HuH-7 (cell line): ENCODE measurements around the gene SYT3.

ENCODE experiments used
- DNase-seq: peaks from one replicate; pipeline ENCODE4 v3.0.0; 2011; ENCODE audit warnings: low spot score

The SYT3 gene, protein sequence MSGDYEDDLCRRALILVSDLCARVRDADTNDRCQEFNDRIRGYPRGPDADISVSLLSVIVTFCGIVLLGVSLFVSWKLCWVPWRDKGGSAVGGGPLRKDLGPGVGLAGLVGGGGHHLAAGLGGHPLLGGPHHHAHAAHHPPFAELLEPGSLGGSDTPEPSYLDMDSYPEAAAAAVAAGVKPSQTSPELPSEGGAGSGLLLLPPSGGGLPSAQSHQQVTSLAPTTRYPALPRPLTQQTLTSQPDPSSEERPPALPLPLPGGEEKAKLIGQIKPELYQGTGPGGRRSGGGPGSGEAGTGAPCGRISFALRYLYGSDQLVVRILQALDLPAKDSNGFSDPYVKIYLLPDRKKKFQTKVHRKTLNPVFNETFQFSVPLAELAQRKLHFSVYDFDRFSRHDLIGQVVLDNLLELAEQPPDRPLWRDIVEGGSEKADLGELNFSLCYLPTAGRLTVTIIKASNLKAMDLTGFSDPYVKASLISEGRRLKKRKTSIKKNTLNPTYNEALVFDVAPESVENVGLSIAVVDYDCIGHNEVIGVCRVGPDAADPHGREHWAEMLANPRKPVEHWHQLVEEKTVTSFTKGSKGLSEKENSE

DNA sequence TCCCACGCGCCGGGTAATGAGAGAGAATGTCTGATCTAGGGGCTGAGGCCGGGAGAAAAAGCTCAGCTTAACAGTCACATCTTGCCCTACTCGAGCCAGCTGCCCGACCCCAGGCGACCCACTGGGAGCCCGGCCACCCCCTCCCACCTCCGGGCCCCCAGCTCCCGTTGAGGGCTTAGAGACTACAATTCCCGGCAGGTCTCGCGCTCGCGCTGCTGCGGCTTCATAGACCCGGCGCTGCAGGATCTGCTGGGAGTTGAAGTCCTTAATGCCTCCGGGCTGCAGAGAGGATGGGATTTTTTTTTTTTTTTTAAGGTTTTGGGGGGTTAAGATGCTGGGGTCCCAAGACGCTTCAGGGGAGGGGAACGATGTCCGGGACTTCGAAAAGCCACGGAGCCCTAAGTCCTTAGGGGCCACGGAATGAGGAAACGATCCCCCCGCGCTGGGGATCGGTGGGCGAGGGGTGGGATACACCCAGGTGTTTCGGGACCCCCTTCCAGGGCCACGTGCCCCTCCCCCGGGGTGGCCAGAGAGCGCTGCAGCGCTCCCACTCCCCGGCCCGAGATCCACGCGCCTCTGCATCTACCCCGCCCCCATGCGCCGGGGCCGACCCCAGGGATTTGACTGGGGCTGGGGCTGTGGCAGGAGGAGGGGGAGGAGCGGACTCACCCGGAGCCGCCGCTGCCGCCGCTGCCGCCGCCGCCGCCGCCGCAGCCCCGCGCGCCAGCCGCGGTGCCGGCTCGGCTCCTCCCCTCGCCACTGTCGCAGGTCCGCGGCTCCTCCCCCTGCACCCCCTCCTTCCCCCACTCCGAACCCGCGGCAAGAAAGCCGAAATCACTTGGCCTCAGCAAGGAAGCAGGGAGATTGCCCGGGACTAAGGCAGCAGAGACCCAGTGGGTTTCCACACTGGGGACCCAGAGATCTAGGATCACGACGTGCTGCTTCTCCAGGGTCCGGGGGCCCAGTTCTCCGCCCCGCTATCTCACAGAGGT is at the start of gene SYT3:
TSS of gene SYT3 (minus strand) at position 761 of the 992 bp plus-strand sequence. CDS start 2,470 bp downstream, outside the sequence.
- DNase-seq, result no peak

DNA sequence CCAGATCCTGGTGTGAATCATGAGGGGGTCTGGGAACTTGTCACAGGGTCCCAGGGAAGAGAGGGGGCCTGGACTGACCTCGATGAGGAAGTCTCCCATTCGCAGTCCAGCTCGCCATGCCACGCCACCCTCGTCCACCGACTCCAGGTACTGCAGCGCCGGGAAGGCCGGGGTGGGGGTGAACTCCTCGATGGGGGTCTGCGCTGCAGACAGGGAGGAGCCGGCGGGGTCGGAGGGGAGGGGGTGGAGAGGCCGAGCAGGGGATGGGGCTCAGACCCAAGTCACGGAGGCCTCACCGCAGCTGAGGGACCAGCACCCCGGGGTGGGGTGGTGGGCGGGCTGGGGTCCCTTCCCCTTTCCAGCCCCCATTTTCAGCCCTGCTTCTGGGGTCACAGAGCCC is 49.1 kb upstream of the SYT3 start:
- no peak for DNase-seq

DNA sequence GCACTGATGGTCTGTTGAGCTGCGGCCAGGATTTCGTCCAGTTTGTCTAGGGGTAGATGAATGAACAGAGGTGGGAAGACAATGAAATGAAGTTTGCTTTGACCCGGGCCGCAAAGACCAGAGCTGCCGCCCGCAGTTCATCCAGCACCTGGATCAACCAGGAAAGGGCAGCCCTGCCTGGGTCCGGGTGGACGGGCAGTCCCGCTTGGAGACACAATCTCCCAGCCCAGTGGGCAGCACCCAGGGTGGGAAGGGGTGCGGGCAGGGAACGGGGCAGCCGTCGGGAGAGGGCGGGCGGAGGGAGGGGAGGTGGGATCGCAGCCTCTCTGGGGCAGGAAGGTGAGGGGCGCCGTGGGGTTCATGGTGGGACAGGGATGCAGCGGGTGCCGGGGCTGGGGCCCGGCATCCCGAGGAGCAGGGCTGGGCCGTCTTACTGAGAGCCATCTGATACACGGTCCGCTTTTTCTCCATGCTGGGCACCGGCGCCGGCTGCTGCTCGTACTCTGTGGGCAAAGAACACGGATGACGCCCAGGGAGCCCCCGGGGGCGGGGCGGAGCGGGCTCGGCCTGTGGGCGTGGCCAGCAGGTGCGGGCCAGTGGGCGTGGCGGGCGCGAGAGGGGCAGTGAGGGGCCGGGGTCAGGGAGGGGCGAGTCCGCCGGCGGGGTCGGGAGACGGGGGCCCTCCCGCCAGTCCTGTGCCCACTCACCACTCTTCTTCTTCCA is 46.8 kb upstream of the SYT3 start:
- DNase-seq, result no peak

DNA sequence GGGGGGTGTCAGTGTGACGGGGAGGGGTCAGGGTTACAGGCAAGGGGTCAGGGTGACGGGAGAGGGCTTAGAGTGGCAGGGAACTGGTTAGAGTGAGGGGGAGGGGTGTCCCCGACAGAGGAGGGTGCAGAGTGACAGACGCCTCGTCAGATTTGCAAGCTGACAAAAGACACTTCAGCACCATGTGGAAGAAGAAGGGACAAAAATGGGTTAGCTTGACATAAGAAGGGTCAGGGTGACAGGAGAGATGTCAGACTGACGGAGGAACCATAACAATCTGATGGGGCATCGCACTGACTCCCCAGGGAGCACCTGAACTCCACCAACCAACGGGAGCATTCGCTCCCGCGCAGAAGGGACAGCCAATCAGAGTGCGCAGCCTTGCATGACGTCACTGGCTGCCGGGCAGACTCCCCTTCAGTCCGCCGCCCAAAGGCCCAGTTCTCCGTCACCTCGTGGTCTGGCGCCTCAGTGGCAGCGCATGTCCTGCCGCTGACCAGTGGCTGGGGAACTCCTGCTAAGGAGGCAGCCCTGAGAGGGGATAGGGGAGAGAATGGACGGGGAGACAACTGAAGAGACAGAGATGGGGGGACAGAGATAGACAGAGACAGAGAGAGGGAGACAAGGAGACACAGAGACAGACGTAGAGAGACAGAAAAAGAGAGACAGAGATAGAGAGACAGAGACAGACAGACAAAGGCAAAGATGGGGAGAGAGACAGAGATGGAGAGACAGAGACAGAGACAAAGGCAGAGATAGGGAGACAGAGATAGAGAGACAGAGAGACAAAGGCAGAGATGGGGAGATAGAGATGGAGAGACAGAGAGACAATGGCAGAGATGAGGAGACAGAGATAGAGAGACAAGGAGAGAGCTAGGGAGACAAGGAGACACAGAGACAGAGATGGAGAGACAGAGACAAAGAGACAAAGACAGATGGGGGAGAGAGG is 39.8 kb upstream of the SYT3 start:
- peak; percentile 56 for DNase-seq

DNA sequence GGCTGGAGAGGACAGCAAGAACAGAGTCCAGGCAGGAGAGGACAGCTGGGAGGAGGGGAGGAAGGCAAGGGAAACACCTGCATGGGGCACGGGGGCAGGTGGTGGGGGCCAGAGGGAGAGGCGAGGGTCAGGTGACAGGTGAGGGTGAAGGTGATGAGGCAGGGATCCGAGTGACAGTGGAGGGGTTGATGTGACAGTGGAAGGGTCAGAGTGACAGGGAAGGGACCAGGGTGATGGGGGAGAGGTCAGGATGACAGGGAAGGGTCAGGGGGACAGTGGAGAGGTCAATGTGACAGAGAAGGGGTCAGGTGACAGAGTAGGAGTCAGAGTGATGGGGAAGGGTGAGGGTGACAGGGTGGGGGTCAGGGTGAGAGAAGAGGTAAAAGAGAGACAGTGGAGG is 38.6 kb upstream of the SYT3 start:
- DNase-seq, result no peak

DNA sequence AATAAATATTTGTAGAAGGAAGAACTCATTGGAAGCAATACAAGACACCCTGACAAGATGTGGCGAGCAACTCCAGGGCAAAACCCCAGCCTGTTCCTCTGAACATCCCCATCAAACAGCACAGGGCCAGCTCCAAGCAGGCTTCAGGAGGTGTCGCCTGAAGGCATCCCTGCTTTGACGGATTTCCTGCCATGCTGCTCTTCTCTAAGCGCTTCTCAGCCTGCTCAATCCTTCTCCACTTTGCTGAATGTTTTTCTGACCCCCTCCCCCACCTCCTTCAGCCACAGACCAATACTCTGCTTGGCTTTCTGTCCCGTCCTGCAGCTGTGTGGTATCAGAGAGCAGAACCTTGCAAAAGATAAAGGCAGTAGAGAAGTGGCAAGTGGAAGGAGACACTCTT is 38.0 kb upstream of the SYT3 start:
- no peak for DNase-seq

DNA sequence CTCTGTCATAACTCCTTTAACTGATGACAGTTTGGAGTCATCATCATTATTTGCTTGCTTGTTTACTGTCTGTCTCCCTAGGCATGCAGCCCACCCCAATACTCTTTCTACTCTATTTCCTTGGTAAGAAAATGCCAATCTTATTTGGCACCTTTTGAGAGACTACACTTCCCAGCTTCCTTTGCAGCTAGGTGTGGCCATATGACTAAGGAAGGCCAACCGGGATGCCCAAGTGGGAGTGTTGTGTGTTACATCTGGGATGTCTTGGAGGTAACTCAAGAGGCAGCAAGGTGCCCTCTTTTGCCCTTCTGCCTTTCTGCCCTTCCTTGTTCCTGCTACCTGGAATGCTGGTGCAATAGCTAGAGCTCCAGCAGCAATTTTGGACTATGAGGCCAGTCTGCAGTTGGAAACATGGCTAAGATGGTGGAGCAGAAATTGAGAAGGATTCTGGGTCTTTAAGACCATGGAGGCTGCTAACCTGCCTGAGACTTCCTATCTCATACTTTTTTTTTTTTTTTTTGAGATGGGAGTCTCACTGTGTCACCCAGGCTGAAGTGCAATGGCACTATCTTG is 37.0 kb upstream of the SYT3 start:
- DNase-seq, result no peak

DNA sequence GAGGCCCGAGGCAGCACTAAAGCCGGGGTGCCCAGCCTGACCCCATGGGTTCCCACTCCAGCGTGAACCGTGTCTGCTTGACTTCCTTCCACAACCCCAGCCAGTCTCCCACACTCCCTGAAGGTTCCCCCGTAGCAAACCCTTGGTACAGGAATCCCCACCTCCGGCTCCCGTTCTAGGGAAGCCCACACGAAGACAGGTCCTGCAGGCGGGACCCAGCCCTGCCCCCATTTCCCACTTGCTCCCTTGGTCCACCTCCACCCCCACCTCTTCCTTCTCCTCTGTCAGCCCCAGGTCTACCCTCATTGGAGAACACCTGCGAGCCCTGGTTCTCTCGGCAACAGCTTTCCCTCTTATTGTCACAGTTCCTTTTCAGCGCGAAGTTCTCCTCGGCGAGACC is 33.4 kb upstream of the SYT3 start:
- no peak for DNase-seq

DNA sequence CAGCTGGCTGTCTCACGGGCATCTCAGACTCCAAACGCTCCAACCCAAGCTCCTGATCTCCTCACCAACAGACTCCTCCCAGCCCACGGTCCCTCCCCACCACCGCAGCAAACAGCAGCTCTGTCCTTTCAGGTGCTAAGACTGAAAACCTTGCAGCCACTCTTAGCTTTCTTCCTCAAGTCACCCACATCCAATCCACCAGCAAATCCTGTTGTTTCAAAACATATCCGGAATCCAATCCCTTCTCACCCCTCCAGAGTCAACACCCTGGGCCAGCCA is 30.4 kb upstream of the SYT3 start:
- no peak for DNase-seq

DNA sequence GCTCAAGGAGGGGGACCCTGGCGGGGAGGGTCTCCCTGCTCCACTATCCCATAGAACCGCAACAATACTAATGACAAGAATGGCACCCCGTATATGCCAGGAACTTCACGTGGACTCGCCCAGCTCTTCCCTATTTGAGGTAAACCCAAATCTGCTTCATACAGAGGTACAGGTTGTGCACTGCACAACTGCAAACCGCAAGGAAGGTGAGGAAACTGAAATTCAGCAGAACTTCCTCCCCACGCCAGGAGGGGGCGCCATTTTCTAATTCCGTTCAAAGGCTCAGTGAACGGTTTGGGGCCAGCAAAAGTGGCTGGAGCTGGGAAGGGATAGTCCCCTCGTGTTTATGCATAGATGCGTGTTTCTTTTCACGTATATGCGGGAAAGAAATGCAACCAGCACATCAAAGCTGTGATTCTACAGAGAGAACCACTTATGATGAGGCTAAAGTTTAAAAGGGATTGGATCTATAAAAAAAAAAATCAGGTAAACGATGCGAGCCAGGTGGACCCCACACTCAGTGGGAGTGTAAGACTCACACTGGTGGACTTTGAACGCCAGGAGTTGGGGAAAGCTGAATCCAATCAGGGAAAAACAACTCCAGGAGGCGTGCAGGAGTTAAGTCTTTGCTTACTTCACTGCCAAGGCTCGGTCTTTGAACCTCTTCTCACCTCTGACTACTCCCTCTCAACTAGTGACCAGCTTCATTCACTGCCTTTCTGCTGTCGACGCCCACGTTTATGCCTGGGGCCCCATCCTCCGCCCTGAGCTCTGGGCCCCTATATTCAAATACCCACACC is 29.8 kb upstream of the SYT3 start:
- peak; percentile 58 for DNase-seq

DNA sequence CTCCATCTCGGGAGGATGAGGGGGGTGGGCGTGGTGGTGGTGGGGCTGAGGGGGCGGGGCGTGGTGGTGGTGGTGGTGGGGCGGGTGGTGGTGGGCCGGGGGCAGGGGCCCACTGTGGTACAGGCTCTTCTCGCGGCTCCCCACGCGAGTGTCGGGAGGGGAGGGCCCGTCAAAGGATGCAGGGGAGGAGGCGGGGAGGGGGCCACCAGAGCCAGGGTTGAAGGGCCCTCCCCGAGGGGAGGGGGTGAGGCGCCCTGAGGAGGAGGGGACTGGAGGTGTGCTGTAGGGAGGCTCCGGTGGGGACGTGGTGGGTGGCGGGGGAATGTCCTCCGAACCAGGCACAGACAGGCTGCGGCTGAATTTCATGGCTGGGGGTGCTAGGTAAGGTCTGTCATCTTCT is 29.2 kb upstream of the SYT3 start:
- DNase-seq, result no peak

DNA sequence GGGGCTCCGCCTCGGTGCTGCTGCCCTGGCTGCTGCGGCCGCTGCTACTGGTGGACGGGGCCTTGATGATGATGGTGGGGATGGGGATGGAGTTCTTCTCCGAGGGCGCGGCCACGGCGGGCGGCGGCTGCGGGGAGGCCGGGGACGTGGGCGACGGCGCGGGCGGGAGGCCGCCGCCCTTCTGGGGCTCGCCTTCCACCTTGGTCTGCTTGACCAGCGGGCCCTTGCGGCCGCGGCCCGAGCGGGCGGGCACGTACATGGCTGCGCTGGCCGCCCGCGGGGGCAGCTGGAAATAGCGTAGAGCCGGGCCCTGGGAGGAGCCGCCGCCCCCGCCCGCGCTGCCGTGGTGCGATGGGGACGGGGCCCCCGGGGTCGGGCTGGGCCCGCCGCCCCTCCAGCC is 28.7 kb upstream of the SYT3 start:
- DNase-seq, result no peak

DNA sequence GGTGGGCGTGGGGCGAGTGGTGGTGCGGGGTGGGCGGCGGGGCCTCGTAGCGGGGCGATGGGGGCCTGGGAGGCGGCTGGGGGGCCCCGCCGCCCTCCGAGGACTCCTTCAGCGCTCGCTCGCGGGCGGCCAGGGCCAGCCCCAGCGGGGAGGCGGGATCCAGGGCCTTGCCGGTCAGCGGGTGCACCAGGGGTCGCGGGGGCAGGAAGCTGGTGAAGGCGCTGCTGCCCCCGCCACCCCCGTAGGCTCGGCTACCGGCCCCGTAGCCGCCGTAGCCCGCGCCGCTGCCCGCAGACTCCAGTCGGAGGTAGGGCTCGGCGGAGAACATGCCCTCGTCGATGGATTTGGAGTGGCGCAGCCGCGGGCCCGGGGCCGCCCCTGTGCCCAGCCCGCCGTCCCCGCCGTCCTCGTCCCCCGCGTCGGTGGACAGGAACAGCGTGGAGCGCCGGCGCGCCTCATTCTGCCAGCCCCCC is 28.1 kb upstream of the SYT3 start:
- DNase-seq, result no peak

DNA sequence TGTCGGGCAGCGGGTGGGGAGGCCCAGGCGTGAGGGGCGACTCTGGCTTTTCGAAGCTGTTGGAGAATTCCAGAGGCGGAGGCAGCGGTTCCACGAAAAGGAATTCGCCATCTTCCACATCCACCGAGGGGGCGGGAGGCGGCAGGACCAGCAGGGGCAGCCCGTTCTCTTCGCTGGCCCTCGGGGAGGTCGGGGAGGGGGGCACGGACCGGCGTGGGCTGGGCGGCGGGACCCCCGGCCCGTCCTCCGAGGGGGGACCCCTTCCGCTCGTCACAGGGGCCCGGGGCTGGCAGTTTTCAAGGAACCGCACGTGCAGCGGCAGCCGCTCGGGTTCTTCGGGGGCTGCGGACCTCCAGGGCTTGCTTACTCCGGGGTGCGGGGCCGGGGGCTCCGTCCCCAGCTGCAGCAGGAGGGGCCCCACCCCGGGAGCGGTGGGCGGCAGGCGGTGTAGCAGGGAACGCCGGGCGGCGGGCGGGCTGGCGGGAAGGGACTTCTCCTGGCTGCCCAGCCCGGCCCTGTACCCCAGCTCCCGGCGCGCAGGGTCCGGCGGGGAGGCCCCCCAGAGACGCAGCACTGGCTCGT is 27.6 kb upstream of the SYT3 start:
- no peak for DNase-seq

DNA sequence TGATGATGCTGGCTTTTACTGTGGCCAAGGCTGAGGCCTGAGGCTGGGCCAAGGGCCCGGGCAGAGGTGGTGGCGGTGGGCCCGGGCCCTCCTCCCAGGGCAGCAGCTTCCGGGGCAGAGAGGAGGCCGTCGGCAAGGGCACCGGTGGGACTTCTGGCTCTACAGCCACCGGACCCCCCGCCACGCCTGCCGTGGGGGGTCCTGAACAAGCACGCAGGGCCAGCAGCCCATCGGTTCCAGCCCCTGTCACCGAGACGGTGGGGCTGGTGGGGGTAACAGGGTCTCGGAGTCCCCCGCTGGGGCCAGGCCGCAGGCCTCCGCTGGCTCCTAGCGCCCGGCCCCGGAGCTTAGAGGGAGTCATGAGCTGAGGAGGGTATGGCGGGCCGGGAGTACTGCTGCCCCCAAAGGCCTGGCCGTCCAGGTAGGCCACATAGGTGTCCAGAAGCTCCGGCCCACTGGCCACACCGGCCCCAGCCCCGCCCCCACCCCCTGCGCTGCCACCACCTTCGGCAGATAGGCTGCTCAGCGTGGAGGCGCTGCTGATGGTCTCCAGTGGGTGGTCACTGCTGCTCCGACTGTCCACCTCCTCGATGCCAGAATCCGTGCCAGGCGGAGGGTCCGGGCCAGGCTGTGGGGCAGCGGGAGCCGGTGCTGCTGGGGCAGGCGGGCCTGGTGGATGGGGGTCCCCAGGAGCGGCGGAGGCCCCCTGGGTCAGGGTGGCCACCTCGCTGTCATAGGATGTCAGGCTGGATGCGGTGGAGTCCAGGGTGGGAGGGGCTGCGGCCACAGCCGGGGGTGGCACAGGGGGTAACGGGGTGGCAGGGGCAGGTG is 26.9 kb upstream of the SYT3 start:
- DNase-seq, result no peak

DNA sequence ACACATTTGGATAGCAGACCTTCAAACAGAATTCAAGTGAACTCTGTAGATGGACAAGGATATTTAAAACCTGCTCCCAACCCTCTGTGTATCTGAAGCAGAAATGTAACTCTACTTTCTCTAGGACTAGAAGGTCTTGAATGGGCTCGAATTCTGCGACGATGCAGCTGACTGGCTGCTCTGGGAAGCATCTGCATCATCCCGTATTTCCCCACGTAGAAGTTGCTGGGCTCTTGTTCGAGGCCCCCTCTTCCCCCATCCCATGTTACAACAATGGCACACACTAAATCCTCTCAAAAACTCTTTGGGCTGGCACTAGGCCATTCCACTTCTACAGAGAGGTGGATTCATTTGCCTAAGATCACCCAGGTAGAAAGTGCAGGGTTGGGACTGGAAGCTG is 24.5 kb upstream of the SYT3 start:
- no peak for DNase-seq

DNA sequence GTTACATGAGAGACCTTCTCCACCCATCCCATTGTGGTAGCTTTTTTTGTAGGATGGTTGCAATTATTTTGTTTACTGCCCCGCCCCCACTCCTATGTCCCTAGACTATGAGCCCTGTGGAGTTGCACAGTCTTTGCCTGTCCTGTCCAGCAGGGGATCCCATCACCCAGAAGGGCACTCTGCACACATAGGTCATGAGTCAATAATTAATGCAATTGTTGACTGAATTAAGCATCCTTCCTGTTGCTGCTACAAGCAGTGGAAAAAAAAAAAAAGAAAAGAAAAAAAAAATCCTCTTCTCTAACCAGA is 23.8 kb upstream of the SYT3 start:
- peak; percentile 65 for DNase-seq

DNA sequence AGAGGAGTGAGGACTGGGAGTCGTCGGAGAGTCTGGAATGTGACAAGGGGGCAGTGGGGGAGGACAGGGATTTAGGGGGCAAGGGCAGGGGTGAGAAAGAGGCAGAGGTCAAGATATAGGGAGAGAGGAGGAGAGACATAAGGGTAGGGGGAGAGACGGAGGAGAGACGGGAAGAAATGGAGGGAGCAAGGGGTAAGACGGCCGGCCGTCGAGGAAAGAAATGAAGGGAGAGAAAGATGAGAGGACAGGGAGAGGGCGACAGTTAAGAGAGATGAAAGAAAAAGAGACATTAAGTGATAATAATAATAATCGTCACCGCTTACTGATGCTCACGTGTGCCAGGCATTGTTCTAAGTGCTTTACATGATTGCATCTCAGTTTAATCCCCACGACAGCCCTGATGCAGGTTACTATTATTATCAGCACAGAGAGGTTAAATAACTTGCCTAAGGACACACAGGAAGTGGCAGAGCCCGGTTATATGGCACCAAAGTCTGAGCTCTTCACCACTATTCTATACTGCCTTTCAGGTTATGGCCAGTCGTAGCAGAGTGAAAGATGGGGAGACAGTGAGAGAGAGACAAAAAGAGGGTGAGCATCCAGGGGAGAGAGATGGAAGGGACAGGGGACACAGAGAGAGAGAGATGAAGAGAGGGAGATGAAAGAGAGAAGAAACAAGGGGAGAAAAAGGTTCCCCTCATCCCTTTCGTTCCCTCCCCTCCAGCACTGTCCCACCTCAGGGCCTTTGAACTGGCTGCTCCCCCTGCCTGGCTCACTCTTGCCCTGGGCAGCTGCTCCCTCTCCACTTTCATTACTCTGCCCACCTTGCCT is 23.2 kb upstream of the SYT3 start:
- DNase-seq, result no peak
